ENCODE measurements around the gene CD300LB. TPM values are rescaled to one million over a fixed set of nuclear protein-coding genes. Genes with fewer than 3 reads are reported as not detected.
"Not testable (repeated sequence)": the region's sequence is repeated elsewhere in the genome, so short reads cannot be mapped to it uniquely, and the experiment has no call there.

CD300LB gene
- total RNA-seq, 1 donor from 2014 or later = not detected

DNA sequence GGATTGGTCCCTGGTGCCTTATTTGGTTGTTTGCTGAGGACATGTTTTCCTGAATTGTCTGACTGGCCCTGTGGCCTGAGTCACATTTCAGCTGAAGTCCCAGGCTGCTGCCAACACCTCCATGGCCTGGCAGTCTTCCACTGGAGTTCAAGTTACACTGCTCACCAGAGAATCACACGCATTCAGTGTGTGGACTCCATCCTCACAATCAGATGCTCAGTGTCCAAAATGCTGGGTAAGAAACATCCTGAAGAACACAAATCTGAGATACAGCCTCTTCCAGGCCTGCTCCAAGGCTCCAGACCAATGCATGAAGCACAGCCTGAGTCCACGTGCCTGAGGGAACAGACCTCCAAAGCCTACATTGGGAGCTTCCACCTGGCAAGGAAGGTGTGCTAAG is 19.2 kb downstream of the CD300LB start:
- H3K27me3 Mint-ChIP-seq (ENCODE audit: low read depth) = peaks cover 60% of the 10 kb centered on the region
- H3K27ac Mint-ChIP-seq (ENCODE audit: unreplicated experiment) = no peak overlapping the region
- peaks cover 12% of the 10 kb centered on the region for H3K9me3 Mint-ChIP-seq
- TF ChIP-seq CTCF (conservative IDR thresholded peaks at IDR 0.05) = no peak
- no peak for DNase-seq (ENCODE audit: low read depth, low spot score)
- H3K4me3 Mint-ChIP-seq = no peak overlapping the region
- H3K4me1 Mint-ChIP-seq = peaks cover 9% of the 10 kb centered on the region
- peaks cover 12% of the 10 kb centered on the region for H3K36me3 Mint-ChIP-seq (ENCODE audit: low read depth)

DNA sequence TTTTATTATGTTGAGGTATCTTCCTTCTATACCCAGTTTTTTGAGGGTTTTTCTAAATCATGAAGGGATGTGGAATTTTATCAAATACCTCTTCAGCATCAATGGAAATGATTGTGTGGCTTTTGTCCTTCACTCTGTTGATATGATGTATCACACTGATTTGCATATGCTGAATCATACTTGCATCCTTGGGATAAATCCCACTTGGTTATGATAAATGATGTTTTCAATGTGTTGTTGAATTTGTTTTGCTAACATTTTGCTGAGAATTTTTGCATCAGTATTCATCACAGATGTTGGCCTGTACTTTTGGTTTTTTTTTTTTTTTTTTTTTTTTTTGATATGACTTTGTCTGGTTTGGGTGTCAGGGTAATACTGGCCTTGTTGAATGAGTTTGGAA is 23.1 kb downstream of the CD300LB start:
- H3K36me3 Mint-ChIP-seq (ENCODE audit: low read depth) = no peaks in the 10 kb centered on the region
- no peaks in the 10 kb centered on the region for H3K4me1 Mint-ChIP-seq
- TF ChIP-seq CTCF (conservative IDR thresholded peaks at IDR 0.05) = no peak

DNA sequence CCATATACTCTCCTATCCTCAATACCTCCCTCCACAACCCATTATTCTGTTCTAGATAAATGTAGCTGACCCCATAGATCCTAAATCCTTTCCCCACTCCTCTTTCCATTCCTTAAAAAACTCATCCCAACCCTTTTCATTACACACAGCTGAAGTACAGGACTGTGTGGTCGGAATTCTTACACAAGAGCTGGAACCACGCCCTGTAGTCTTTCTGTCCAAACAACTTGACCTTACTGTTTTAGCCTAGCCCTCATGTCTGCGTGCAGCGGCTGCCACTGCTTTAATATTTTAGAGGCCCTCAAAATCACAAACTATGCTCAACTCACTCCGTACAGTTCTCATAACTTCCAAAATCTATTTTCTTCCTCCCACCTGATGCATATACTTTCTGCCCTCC is 27.3 kb downstream of the CD300LB start:
- DNase-seq (ENCODE audit: low read depth, low spot score); H3K4me1 Mint-ChIP-seq; H3K4me3 Mint-ChIP-seq; H3K9me3 Mint-ChIP-seq; H3K27ac Mint-ChIP-seq (ENCODE audit: unreplicated experiment); H3K36me3 Mint-ChIP-seq (ENCODE audit: low read depth): not testable (repeated sequence)
- H3K27me3 Mint-ChIP-seq (ENCODE audit: low read depth) = peaks cover 22% of the 10 kb centered on the region

More for the DNA sequence above, 23.1 kb downstream of the CD300LB start:
- Mint-ChIP-seq H3K9me3 (no peaks in the 10 kb centered on the region), H3K4me3 (no peak overlapping the region), H3K27ac (ENCODE audit: unreplicated experiment) (no peak overlapping the region), H3K27me3 (ENCODE audit: low read depth) (peaks cover 38% of the 10 kb centered on the region)
- no peak for DNase-seq (ENCODE audit: low read depth, low spot score)

DNA sequence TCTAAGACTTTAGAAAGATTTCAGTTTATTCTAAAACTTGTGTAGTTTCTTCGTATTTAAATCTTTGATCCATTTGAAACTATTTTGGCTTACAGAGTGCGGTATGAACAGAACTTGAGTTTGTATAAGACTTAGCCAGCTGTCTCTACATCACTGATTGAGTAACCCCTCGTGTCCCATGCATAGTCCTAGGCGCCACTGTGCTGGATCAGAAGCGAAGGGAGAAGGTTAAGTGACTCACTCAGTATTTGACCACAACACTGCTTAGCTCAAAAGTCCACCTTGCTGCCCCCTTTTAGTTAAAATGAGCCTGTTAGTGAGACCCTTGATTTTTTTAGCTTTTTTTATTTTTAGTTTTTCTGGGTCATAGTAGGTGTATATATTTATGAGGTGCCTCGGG is 28.4 kb downstream of the CD300LB start:
- H3K9me3 Mint-ChIP-seq = no peaks in the 10 kb centered on the region
- no peaks in the 10 kb centered on the region for H3K36me3 Mint-ChIP-seq (ENCODE audit: low read depth)
- no peak overlapping the region for H3K27ac Mint-ChIP-seq (ENCODE audit: unreplicated experiment)
- H3K4me1 Mint-ChIP-seq = no peaks in the 10 kb centered on the region
- H3K4me3 Mint-ChIP-seq = no peak overlapping the region
- no peak for DNase-seq (ENCODE audit: low read depth, low spot score)
- TF ChIP-seq CTCF (conservative IDR thresholded peaks at IDR 0.05) = no peak
- H3K27me3 Mint-ChIP-seq (ENCODE audit: low read depth) = peaks cover 18% of the 10 kb centered on the region

GRCh38 chr17:74499992-74500391 is 31.3 kb downstream of the CD300LB start:
- H3K9me3 Mint-ChIP-seq = no peaks in the 10 kb centered on the region
- H3K27ac Mint-ChIP-seq (ENCODE audit: unreplicated experiment) = no peak overlapping the region
- H3K36me3 Mint-ChIP-seq (ENCODE audit: low read depth) = no peaks in the 10 kb centered on the region
- H3K4me3 Mint-ChIP-seq = no peak overlapping the region
- TF ChIP-seq CTCF (conservative IDR thresholded peaks at IDR 0.05) = no peak
- peaks cover under 1% of the 10 kb centered on the region for H3K4me1 Mint-ChIP-seq
- H3K27me3 Mint-ChIP-seq (ENCODE audit: low read depth) = peaks cover 12% of the 10 kb centered on the region
- no peak for DNase-seq (ENCODE audit: low read depth, low spot score)

DNA sequence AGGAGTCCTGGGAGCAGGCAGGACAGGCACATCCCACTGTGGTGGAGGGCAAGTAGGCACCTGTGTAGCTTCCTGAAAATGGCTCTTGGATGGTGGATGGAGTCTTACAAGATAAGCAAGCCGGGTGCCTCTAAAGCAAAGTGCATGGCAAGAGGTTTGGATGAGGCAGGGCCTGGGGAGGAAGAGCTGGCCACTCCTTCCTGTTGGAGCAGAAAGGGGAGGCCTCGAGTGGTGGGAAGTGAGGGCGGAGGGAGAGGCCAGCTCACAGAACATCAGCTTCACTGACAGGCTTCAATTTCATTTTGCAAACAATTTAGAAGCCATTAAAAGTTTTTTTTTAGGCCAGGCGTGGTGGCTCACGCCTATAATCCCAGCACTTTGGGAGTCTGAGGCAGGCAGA is 33.8 kb downstream of the CD300LB start:
- Mint-ChIP-seq H3K36me3 (ENCODE audit: low read depth) (no peaks in the 10 kb centered on the region), H3K27ac (ENCODE audit: unreplicated experiment) (no peak overlapping the region), H3K27me3 (ENCODE audit: low read depth) (peaks cover 17% of the 10 kb centered on the region), H3K9me3 (no peaks in the 10 kb centered on the region), H3K4me3 (no peak overlapping the region), H3K4me1 (peaks cover 10% of the 10 kb centered on the region)
- no peak for TF ChIP-seq CTCF (conservative IDR thresholded peaks at IDR 0.05)
- no peak for DNase-seq (ENCODE audit: low read depth, low spot score)
